Tibial nerve (tissue), 3 donors: ENCODE results near the gene KCNQ1.

Source experiments
- CTCF ChIP-seq, 5 experiments: fragments of 200-600 bp in 3 of 5; fragments of 450-650 bp in 2 of 5; sonication (generic) in 3 of 5; IDR thresholded peaks; one replicate each; pipeline ENCODE4 v1.5.1; 2016 to 2019; ENCODE audit warnings: antibody characterized with exemption in 5 of 5, mild to moderate bottlenecking in 3 of 5, moderate library complexity in 2 of 5
- POLR2A ChIP-seq, 2 donors: fragments of 450-650 bp; IDR thresholded peaks; one replicate each; pipeline ENCODE4 v1.6.1; 2017; ENCODE audit warnings: antibody characterized with exemption in 2 of 2, mild to moderate bottlenecking in 2 of 2, moderate library complexity in 2 of 2

- no peak for TF ChIP-seq CTCF (IDR thresholded peaks at IDR 0.05)
- no peak for TF ChIP-seq POLR2A (IDR thresholded peaks at IDR 0.05)
Measured at GRCh38 chr11:2482204-2482603, 37.4 kb downstream of the KCNQ1 start.
